22Rv1 (cell line): Measurements from ENCODE around the gene SASH1.

ENCODE experiments used
- ZFX ChIP-seq: fragments of 450-650 bp; IDR thresholded peaks from 2 replicates; pipeline ENCODE4 v1.6.1; 2017; ENCODE audit warnings: antibody characterized with exemption, borderline replicate concordance
- TF ChIP-seq, protein P1 (sequence below): fragments of 450-650 bp; IDR thresholded peaks from 2 replicates; pipeline ENCODE4 v1.5.1; 2017; ENCODE audit warnings: mild to moderate bottlenecking

DNA sequence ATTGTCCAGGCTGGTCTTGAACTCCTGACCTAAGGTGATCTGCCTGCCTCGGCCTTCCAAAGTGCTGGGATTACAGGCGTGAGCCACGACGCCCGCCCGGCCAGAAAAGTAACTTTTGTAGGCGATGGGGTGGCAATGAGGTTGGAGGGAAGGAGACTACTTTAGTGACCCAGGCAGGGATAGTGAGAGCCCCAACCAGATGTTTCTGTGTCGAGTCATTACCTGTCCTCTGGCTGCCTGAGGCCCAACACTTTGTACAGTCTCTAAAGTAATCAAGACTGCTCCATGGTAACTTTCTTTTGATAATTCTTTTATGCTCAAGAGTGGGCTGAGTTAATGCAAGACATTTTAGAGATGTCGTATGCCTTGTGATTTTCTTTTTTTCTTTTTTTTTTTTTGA, 6.8 kb downstream of the SASH1 start:
- TF ChIP-seq, protein P1, sequence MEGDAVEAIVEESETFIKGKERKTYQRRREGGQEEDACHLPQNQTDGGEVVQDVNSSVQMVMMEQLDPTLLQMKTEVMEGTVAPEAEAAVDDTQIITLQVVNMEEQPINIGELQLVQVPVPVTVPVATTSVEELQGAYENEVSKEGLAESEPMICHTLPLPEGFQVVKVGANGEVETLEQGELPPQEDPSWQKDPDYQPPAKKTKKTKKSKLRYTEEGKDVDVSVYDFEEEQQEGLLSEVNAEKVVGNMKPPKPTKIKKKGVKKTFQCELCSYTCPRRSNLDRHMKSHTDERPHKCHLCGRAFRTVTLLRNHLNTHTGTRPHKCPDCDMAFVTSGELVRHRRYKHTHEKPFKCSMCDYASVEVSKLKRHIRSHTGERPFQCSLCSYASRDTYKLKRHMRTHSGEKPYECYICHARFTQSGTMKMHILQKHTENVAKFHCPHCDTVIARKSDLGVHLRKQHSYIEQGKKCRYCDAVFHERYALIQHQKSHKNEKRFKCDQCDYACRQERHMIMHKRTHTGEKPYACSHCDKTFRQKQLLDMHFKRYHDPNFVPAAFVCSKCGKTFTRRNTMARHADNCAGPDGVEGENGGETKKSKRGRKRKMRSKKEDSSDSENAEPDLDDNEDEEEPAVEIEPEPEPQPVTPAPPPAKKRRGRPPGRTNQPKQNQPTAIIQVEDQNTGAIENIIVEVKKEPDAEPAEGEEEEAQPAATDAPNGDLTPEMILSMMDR, result no peak
- no peak for TF ChIP-seq ZFX
